CD4-positive, alpha-beta T cell treated with Interleukin-10 for 1 hour (primary cell): ENCODE data around the gene GUCA2B.

Experiments
- DNase-seq: peaks from one replicate; pipeline ENCODE4 v3.0.0-alpha.2; 2020

GUCA2B gene

GRCh38 chr1:42143896-42144710 lies 9.1 kb upstream of the GUCA2B start:
- DNase-seq = no peak

GRCh38 chr1:42144711-42145388 lies 8.4 kb upstream of the GUCA2B start:
- DNase-seq = no peak

GRCh38 chr1:42145389-42145716 lies 7.9 kb upstream of the GUCA2B start:
- DNase-seq = no peak

- DNase-seq = no peak
Measured at GRCh38 chr1:42145764-42146625, 7.2 kb upstream of the GUCA2B start.

GRCh38 chr1:42146626-42147320 lies 6.4 kb upstream of the GUCA2B start:
- peak; percentile 73 for DNase-seq

- no peak for DNase-seq
Measured at GRCh38 chr1:42148166-42148565, 5.0 kb upstream of the GUCA2B start.

GRCh38 chr1:42150651-42151050 lies 2.6 kb upstream of the GUCA2B start:
- no peak for DNase-seq

- DNase-seq = no peak
Measured at GRCh38 chr1:42152119-42152518, 1.1 kb upstream of the GUCA2B start.

- no peak for DNase-seq
Measured at GRCh38 chr1:42153624-42154023, 414 bp downstream of the GUCA2B start.

GRCh38 chr1:42154685-42155084 lies 1.5 kb downstream of the GUCA2B start:
- DNase-seq = no peak

- DNase-seq = no peak
Measured at GRCh38 chr1:42155362-42155761, 2.2 kb downstream of the GUCA2B start.

GRCh38 chr1:42157667-42158066 lies 4.5 kb downstream of the GUCA2B start:
- peak; percentile 12 for DNase-seq

- DNase-seq = no peak
Measured at GRCh38 chr1:42158189-42158588, 5.0 kb downstream of the GUCA2B start.

GRCh38 chr1:42162181-42162580 lies 9.0 kb downstream of the GUCA2B start:
- DNase-seq = no peak

GRCh38 chr1:42163114-42163513 lies 9.9 kb downstream of the GUCA2B start:
- no peak for DNase-seq

GRCh38 chr1:42163536-42164503 lies 10.6 kb downstream of the GUCA2B start:
- DNase-seq = no peak

GRCh38 chr1:42164551-42165420 lies 11.6 kb downstream of the GUCA2B start, which contains the start of gene GUCA2A:
GUCA2A (minus strand) TSS chr1:42164745; CDS start chr1:42164712, 33 bp downstream.
- DNase-seq = no peak

GRCh38 chr1:42165511-42166210 lies 12.5 kb downstream of the GUCA2B start:
- DNase-seq = no peak

GRCh38 chr1:42167611-42168390 lies 14.6 kb downstream of the GUCA2B start:
- DNase-seq = no peak
